ENCODE measurements around the gene LRTM1. TPM values are rescaled to one million over a fixed set of nuclear protein-coding genes. Genes with fewer than 3 reads are reported as not detected.

Gene LRTM1
- total RNA-seq, 1 donor from 2014 or later = not detected

DNA sequence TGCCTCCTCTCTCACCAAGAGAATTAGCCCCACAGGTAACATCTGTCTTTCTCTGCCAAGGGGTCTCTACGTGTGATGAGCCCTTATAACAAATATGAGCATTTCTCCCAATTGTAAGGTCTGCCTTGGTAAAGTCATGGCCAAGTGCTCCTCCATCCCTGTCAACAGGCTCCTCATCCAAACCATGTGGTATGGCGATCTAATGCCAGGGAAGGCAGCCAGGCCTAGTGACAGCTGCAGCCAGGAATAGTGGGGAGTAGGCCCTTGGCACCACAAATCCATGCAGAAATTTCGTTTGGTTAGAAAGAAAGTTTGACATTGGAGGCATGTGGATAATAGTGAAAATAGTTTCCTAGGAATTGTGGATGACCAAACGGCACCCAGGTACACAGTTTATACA lies 4.7 kb upstream of the LRTM1 start:
- Histone ChIP-seq H2AFZ (ENCODE audit: low read depth, low read length) (no peak overlapping the region), H3K4me1 (ENCODE audit: insufficient read depth, low read length) (no peaks in the 10 kb centered on the region), H3K4me3 (ENCODE audit: insufficient read depth, low read depth, low read length) (no peak overlapping the region), H3K27me3 (ENCODE audit: insufficient read depth, low read length) (no peaks in the 10 kb centered on the region), H3K79me2 (ENCODE audit: insufficient read depth, low read length) (no peaks in the 10 kb centered on the region), H3K9ac (ENCODE audit: low read length) (no peak overlapping the region), H3K36me3 (ENCODE audit: insufficient read depth, low read length) (no peaks in the 10 kb centered on the region), H3K4me2 (ENCODE audit: low read length) (no peak overlapping the region), H4K20me1 (ENCODE audit: insufficient read depth, low read length) (no peaks in the 10 kb centered on the region), H3K27ac (ENCODE audit: low read depth, low read length) (no peak overlapping the region), H3K9me3 (ENCODE audit: insufficient read depth, low read depth, low read length) (no peaks in the 10 kb centered on the region)
- H3K4me3 Mint-ChIP-seq (ENCODE audit: unreplicated experiment) = no peak overlapping the region
- FAIRE-seq (no peak), DNase-seq (ENCODE audit: low read depth) (no peak)
- peaks cover 3% of the 10 kb centered on the region for H3K27me3 Mint-ChIP-seq (ENCODE audit: low read depth, unreplicated experiment)
- H3K36me3 Mint-ChIP-seq (ENCODE audit: low read depth, unreplicated experiment) = no peaks in the 10 kb centered on the region
- no peaks in the 10 kb centered on the region for H3K9me3 Mint-ChIP-seq (ENCODE audit: unreplicated experiment)
- no peak for TF ChIP-seq EZH2 (IDR thresholded peaks at IDR 0.05; ENCODE audit: insufficient read depth, low read length)
- TF ChIP-seq, protein P1, sequence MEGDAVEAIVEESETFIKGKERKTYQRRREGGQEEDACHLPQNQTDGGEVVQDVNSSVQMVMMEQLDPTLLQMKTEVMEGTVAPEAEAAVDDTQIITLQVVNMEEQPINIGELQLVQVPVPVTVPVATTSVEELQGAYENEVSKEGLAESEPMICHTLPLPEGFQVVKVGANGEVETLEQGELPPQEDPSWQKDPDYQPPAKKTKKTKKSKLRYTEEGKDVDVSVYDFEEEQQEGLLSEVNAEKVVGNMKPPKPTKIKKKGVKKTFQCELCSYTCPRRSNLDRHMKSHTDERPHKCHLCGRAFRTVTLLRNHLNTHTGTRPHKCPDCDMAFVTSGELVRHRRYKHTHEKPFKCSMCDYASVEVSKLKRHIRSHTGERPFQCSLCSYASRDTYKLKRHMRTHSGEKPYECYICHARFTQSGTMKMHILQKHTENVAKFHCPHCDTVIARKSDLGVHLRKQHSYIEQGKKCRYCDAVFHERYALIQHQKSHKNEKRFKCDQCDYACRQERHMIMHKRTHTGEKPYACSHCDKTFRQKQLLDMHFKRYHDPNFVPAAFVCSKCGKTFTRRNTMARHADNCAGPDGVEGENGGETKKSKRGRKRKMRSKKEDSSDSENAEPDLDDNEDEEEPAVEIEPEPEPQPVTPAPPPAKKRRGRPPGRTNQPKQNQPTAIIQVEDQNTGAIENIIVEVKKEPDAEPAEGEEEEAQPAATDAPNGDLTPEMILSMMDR (IDR thresholded peaks at IDR 0.05; ENCODE audit: insufficient read depth, low read depth, low read length) = no peak
- H3K4me1 Mint-ChIP-seq (ENCODE audit: low read depth, unreplicated experiment) = no peaks in the 10 kb centered on the region
- no peak overlapping the region for H3K27ac Mint-ChIP-seq (ENCODE audit: unreplicated experiment)

DNA sequence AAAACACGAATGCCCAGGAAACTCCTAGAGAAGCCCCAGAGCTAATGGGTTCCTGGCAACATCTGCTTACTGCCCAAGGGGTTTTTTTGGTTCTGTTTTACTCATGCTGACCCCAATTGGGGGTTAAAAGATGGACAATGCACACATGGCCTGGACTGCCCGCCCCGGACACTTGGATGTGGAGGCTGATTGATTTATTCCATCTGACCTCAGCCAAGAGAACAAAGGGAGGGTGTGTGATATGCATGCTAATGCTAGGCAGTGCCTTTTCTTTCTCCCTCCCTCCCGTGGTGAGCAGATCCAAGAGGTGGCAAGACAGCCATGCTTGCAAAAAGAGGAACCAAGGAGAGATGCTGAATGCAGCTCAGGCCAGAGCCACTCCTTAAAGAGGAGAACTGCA lies 3.3 kb upstream of the LRTM1 start:
- Mint-ChIP-seq H3K4me3 (ENCODE audit: unreplicated experiment) (no peak overlapping the region), H3K9me3 (ENCODE audit: unreplicated experiment) (no peaks in the 10 kb centered on the region), H3K4me1 (ENCODE audit: low read depth, unreplicated experiment) (no peaks in the 10 kb centered on the region), H3K27me3 (ENCODE audit: low read depth, unreplicated experiment) (no peaks in the 10 kb centered on the region), H3K27ac (ENCODE audit: unreplicated experiment) (no peak overlapping the region), H3K36me3 (ENCODE audit: low read depth, unreplicated experiment) (no peaks in the 10 kb centered on the region)
- Histone ChIP-seq H3K27me3 (ENCODE audit: insufficient read depth, low read length) (no peaks in the 10 kb centered on the region), H4K20me1 (ENCODE audit: insufficient read depth, low read length) (no peaks in the 10 kb centered on the region), H3K9me3 (ENCODE audit: insufficient read depth, low read depth, low read length) (no peaks in the 10 kb centered on the region), H2AFZ (ENCODE audit: low read depth, low read length) (no peak overlapping the region), H3K4me2 (ENCODE audit: low read length) (no peak overlapping the region), H3K4me3 (ENCODE audit: insufficient read depth, low read depth, low read length) (no peak overlapping the region), H3K9ac (ENCODE audit: low read length) (no peak overlapping the region), H3K4me1 (ENCODE audit: insufficient read depth, low read length) (no peaks in the 10 kb centered on the region), H3K27ac (ENCODE audit: low read depth, low read length) (no peak overlapping the region), H3K79me2 (ENCODE audit: insufficient read depth, low read length) (no peaks in the 10 kb centered on the region), H3K36me3 (ENCODE audit: insufficient read depth, low read length) (no peaks in the 10 kb centered on the region)
- FAIRE-seq (no peak), DNase-seq (ENCODE audit: low read depth) (no peak)
- TF ChIP-seq, protein P1 (IDR thresholded peaks at IDR 0.05; ENCODE audit: insufficient read depth, low read depth, low read length) = no peak
- TF ChIP-seq EZH2 (IDR thresholded peaks at IDR 0.05; ENCODE audit: insufficient read depth, low read length) = no peak

DNA sequence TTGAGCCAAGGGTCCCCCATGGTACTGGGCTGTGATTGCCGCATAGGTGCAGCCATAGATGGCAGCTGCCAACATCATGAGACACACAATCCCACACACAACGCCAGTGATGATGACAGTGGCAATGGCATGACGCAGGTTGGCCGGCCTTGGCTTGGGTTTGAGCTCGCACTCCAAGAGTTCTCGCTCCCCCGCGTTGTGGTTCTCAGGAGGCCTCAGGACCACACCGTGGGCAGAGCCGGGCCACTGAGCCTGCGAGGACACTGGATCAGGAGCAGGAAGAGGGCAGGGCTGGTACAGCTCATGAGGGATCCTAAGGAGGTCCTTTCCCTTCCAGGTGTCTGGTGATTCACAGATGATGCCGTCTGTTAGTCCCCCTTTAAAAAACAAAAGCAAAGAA lies 9.3 kb downstream of the LRTM1 start:
- Histone ChIP-seq H3K36me3 (ENCODE audit: insufficient read depth, low read length) (no peaks in the 10 kb centered on the region), H4K20me1 (ENCODE audit: insufficient read depth, low read length) (no peaks in the 10 kb centered on the region), H3K4me3 (ENCODE audit: insufficient read depth, low read depth, low read length) (no peak overlapping the region), H3K79me2 (ENCODE audit: insufficient read depth, low read length) (no peaks in the 10 kb centered on the region), H3K4me2 (ENCODE audit: low read length) (no peak overlapping the region), H3K9me3 (ENCODE audit: insufficient read depth, low read depth, low read length) (no peaks in the 10 kb centered on the region), H3K27me3 (ENCODE audit: insufficient read depth, low read length) (no peaks in the 10 kb centered on the region), H3K4me1 (ENCODE audit: insufficient read depth, low read length) (peaks cover 12% of the 10 kb centered on the region), H3K27ac (ENCODE audit: low read depth, low read length) (no peak overlapping the region), H2AFZ (ENCODE audit: low read depth, low read length) (no peak overlapping the region), H3K9ac (ENCODE audit: low read length) (no peak overlapping the region)
- Mint-ChIP-seq H3K27me3 (ENCODE audit: low read depth, unreplicated experiment) (peaks cover 7% of the 10 kb centered on the region), H3K4me3 (ENCODE audit: unreplicated experiment) (no peak overlapping the region), H3K9me3 (ENCODE audit: unreplicated experiment) (peaks cover 3% of the 10 kb centered on the region), H3K27ac (ENCODE audit: unreplicated experiment) (no peak overlapping the region), H3K36me3 (ENCODE audit: low read depth, unreplicated experiment) (no peaks in the 10 kb centered on the region), H3K4me1 (ENCODE audit: low read depth, unreplicated experiment) (peaks cover 3% of the 10 kb centered on the region)
- no peak for DNase-seq (ENCODE audit: low read depth)
- FAIRE-seq = no peak
- TF ChIP-seq, protein P1 (IDR thresholded peaks at IDR 0.05; ENCODE audit: insufficient read depth, low read depth, low read length) = no peak
- no peak for TF ChIP-seq EZH2 (IDR thresholded peaks at IDR 0.05; ENCODE audit: insufficient read depth, low read length)
